Measurements from ENCODE around the gene LRRC37A3. TPM values are rescaled to one million over a fixed set of nuclear protein-coding genes. Genes with fewer than 3 reads are reported as not detected.

LRRC37A3 gene
- total RNA-seq, 1 donor from 2014 or later, result 5.6 TPM

DNA sequence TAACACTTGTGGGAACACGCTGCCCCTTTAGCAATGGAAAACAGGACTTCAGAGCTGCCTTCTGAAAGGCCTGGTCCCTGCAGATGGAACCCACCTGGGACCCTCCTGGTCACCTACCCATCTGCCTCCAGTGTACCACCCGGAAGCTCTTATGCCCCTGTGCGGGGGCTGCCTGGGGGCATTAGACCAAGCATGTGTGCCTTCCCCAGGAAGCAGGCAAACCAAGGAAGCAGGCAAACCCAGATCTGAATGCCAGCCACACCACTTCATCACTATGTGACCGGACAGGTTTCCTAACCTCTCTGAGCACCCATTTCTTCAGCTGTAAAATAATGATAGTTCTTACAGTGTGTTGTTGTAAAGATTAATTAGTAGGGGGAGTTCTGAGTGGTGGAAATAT is 20.8 kb upstream of the LRRC37A3 start:
- Histone ChIP-seq H3K4me1 (peaks cover 4% of the 10 kb centered on the region), H3K9me3 (ENCODE audit: low read depth) (no peaks in the 10 kb centered on the region), H3K27ac (no peak overlapping the region), H3K36me3 (no peaks in the 10 kb centered on the region), H4K20me1 (ENCODE audit: low read depth) (no peaks in the 10 kb centered on the region), H3K79me2 (ENCODE audit: low read depth) (no peaks in the 10 kb centered on the region), H3K27me3 (no peaks in the 10 kb centered on the region), H3F3A (ENCODE audit: low read depth) (no peaks in the 10 kb centered on the region), H3K4me2 (no peak overlapping the region), H2AFZ (replicated peaks) (no peak overlapping the region), H3K4me3 (no peak overlapping the region), H3K9ac (no peak overlapping the region)
- Mint-ChIP-seq H3K36me3 (no peaks in the 10 kb centered on the region), H3K9me3 (no peaks in the 10 kb centered on the region), H3K27me3 (ENCODE audit: insufficient read depth, low read depth) (no peaks in the 10 kb centered on the region), H3K27ac (no peak overlapping the region), H3K4me1 (peaks cover 4% of the 10 kb centered on the region), H3K4me3 (no peak overlapping the region)
- TF ChIP-seq, protein P1, sequence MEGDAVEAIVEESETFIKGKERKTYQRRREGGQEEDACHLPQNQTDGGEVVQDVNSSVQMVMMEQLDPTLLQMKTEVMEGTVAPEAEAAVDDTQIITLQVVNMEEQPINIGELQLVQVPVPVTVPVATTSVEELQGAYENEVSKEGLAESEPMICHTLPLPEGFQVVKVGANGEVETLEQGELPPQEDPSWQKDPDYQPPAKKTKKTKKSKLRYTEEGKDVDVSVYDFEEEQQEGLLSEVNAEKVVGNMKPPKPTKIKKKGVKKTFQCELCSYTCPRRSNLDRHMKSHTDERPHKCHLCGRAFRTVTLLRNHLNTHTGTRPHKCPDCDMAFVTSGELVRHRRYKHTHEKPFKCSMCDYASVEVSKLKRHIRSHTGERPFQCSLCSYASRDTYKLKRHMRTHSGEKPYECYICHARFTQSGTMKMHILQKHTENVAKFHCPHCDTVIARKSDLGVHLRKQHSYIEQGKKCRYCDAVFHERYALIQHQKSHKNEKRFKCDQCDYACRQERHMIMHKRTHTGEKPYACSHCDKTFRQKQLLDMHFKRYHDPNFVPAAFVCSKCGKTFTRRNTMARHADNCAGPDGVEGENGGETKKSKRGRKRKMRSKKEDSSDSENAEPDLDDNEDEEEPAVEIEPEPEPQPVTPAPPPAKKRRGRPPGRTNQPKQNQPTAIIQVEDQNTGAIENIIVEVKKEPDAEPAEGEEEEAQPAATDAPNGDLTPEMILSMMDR (IDR thresholded peaks at IDR 0.05), result no peak
- TF ChIP-seq EZH2 (IDR thresholded peaks at IDR 0.05) (no peak), EZH2phosphoT487 (IDR thresholded peaks at IDR 0.05) (no peak)
- DNase-seq (ENCODE audit: low spot score), result no peak

DNA sequence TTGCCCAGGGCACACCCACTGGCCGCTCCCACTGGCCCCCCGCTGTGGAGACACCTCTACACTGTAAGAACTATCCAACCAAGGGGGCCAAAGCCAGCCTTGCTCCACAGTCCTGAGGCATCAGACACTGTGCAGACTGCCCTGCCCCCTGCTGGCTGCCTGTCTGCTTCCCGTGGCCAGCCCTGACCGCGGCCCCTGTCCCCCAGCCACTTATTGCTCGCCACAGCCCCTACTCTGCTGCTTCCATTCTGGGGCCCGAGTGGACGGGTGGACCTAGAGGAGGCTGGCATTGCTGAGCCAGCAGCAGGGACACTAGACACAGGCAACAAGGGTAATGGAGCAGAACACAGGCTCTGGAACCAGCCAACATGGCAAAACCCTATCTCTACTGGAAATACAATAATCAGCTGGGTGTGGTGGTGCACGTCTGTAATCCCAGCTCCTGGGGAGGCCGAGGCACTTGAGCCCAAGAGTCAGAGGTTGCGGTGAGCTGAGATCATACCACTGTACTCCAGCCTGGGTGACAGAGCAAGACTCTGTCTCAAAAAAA is 19.7 kb upstream of the LRRC37A3 start:
- peak; percentile 75 for DNase-seq (ENCODE audit: low spot score)
- peak overlapping the region; percentile 66 for H3K27ac Mint-ChIP-seq
- no peaks in the 10 kb centered on the region for H3K36me3 ChIP-seq
- H2AFZ ChIP-seq (replicated peaks), result no peak overlapping the region
- H3K9ac ChIP-seq, result no peak overlapping the region
- no peaks in the 10 kb centered on the region for H3K27me3 Mint-ChIP-seq (ENCODE audit: insufficient read depth, low read depth)
- no peaks in the 10 kb centered on the region for H3K36me3 Mint-ChIP-seq
- no peaks in the 10 kb centered on the region for H4K20me1 ChIP-seq (ENCODE audit: low read depth)
- H3K4me1 ChIP-seq, result peaks cover 4% of the 10 kb centered on the region
- no peaks in the 10 kb centered on the region for H3K27me3 ChIP-seq
- H3K79me2 ChIP-seq (ENCODE audit: low read depth), result no peaks in the 10 kb centered on the region
- no peak overlapping the region for H3K4me2 ChIP-seq
- no peak overlapping the region for H3K4me3 ChIP-seq
- no peaks in the 10 kb centered on the region for H3K9me3 ChIP-seq (ENCODE audit: low read depth)
- H3F3A ChIP-seq (ENCODE audit: low read depth), result no peaks in the 10 kb centered on the region
- no peak overlapping the region for H3K4me3 Mint-ChIP-seq
- H3K4me1 Mint-ChIP-seq, result peaks cover 4% of the 10 kb centered on the region
- H3K27ac ChIP-seq, result no peak overlapping the region
- TF ChIP-seq EZH2phosphoT487 (IDR thresholded peaks at IDR 0.05) (no peak), EZH2 (IDR thresholded peaks at IDR 0.05) (no peak)
- TF ChIP-seq, protein P1 (IDR thresholded peaks at IDR 0.05), result peak; percentile 73
- no peaks in the 10 kb centered on the region for H3K9me3 Mint-ChIP-seq

DNA sequence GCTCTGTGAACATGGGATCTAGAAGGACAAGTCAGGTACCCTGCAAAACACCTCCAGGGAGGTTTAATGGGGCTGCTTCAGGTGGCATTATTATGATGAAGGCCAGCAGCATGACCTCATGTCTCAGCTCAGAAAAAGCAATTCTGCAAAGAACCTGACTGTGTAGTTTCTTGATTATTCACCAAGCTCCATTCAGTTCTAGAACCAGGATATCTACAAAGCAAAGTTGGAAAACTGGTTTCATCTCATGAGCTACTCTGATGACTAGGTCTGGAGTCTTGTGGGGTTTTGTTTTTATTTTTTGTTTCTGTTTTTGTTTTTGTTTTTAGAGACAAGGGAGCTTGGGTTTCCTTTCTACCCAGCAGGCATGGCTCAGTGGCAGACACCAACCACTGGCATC is 19.0 kb upstream of the LRRC37A3 start:
- H3K27ac Mint-ChIP-seq, result no peak overlapping the region
- no peaks in the 10 kb centered on the region for H3F3A ChIP-seq (ENCODE audit: low read depth)
- H3K27me3 ChIP-seq, result no peaks in the 10 kb centered on the region
- H2AFZ ChIP-seq (replicated peaks), result no peak overlapping the region
- no peak overlapping the region for H3K9ac ChIP-seq
- no peaks in the 10 kb centered on the region for H3K9me3 ChIP-seq (ENCODE audit: low read depth)
- no peak for DNase-seq (ENCODE audit: low spot score)
- no peaks in the 10 kb centered on the region for H3K79me2 ChIP-seq (ENCODE audit: low read depth)
- H3K27me3 Mint-ChIP-seq (ENCODE audit: insufficient read depth, low read depth), result no peaks in the 10 kb centered on the region
- no peaks in the 10 kb centered on the region for H4K20me1 ChIP-seq (ENCODE audit: low read depth)
- no peak for TF ChIP-seq EZH2phosphoT487 (IDR thresholded peaks at IDR 0.05)
- TF ChIP-seq EZH2 (IDR thresholded peaks at IDR 0.05), result no peak
- TF ChIP-seq, protein P1 (IDR thresholded peaks at IDR 0.05), result no peak
- H3K27ac ChIP-seq, result no peak overlapping the region
- no peaks in the 10 kb centered on the region for H3K9me3 Mint-ChIP-seq
- no peak overlapping the region for H3K4me2 ChIP-seq
- peaks cover 4% of the 10 kb centered on the region for H3K4me1 ChIP-seq
- H3K36me3 ChIP-seq, result no peaks in the 10 kb centered on the region
- peaks cover 4% of the 10 kb centered on the region for H3K4me1 Mint-ChIP-seq
- no peak overlapping the region for H3K4me3 Mint-ChIP-seq
- no peaks in the 10 kb centered on the region for H3K36me3 Mint-ChIP-seq
- H3K4me3 ChIP-seq, result no peak overlapping the region
